ENCODE measurements around the gene GPR25. TPM values are rescaled to one million over a fixed set of nuclear protein-coding genes. Genes with fewer than 3 reads are reported as not detected.
A peak's percentile ranks its signal among the peaks of the same experiment; 100 is the strongest.

Gene GPR25
- total RNA-seq, 1 experiment from 2014 or later: not detected

DNA sequence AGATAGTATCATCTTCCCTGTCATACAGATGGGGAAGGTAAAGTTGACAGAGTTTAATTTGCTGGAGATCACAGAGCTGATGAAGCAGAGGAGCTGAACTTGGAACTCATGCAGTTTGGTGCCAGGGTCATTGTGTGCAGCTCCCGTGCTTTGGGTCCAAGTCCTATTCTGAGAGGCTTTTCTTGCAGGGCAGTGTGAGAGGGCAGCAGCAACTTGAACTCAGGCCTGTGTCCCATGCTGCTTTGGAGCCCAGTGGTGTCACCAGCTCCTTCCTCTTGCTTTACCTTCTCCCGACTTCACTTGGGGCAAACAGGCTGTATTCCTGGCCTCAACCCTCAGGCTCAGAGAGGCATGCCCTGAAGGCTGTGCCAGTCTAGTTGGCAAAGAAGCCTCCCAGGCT is 46.6 kb downstream of the GPR25 start:
- intact Hi-C loops (cut with micrococcal nuclease; ENCODE audit: unreplicated experiment): no loop called here
- H3K27me3 Mint-ChIP-seq (ENCODE audit: unreplicated experiment): no peaks in the 10 kb centered on the region
- BruUV-seq (replicated peaks): no TSS peak
- H3K4me3 Mint-ChIP-seq (ENCODE audit: low read depth, unreplicated experiment): no peak overlapping the region
- CTCF ChIA-PET: no interaction called here
- no peak overlapping the region for H3K27ac Mint-ChIP-seq (ENCODE audit: unreplicated experiment)
- peaks cover 45% of the 10 kb centered on the region for H3K36me3 Mint-ChIP-seq (ENCODE audit: insufficient read depth, unreplicated experiment)
- TF ChIP-seq, protein P1, sequence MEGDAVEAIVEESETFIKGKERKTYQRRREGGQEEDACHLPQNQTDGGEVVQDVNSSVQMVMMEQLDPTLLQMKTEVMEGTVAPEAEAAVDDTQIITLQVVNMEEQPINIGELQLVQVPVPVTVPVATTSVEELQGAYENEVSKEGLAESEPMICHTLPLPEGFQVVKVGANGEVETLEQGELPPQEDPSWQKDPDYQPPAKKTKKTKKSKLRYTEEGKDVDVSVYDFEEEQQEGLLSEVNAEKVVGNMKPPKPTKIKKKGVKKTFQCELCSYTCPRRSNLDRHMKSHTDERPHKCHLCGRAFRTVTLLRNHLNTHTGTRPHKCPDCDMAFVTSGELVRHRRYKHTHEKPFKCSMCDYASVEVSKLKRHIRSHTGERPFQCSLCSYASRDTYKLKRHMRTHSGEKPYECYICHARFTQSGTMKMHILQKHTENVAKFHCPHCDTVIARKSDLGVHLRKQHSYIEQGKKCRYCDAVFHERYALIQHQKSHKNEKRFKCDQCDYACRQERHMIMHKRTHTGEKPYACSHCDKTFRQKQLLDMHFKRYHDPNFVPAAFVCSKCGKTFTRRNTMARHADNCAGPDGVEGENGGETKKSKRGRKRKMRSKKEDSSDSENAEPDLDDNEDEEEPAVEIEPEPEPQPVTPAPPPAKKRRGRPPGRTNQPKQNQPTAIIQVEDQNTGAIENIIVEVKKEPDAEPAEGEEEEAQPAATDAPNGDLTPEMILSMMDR (IDR thresholded peaks at IDR 0.05; ENCODE audit: unreplicated experiment): no peak
- no peak for DNase-seq
- no peaks in the 10 kb centered on the region for H3K9me3 Mint-ChIP-seq (ENCODE audit: low read depth, unreplicated experiment)
- peaks cover 7% of the 10 kb centered on the region for H3K4me1 Mint-ChIP-seq (ENCODE audit: low read depth, unreplicated experiment)

DNA sequence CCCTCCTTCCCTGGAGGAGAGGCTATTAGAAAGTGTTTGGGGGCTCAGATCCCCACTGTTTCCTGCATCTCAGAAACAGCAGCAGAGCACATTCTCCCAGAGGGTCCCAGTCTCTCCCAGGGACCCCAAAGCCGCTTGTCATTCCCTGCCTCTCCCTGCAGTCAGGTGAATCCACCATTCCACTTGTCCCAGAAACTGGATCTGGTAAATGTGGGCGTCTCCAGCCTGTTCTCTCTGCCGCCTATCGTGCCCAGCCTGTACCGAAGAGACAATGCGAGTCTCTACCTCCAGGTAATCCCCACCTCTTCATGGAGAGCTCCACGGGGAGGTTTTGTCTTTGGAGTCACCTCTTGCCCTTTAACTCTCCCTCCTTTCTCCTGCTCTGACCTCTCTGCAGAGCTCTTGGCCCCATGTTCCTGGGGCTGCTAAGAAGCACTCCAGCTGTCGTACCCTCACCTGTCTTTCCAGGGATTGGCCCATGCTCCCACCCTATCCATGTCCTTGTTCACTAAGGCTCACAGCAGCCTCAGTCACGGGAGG is 48.9 kb downstream of the GPR25 start:
- no peak for DNase-seq
- no peak overlapping the region for H3K4me3 Mint-ChIP-seq (ENCODE audit: low read depth, unreplicated experiment)
- CTCF ChIA-PET: no interaction called here
- no peaks in the 10 kb centered on the region for H3K27me3 Mint-ChIP-seq (ENCODE audit: unreplicated experiment)
- H3K27ac Mint-ChIP-seq (ENCODE audit: unreplicated experiment): peak overlapping the region; percentile 11
- peaks cover 3% of the 10 kb centered on the region for H3K4me1 Mint-ChIP-seq (ENCODE audit: low read depth, unreplicated experiment)
- TF ChIP-seq, protein P1 (IDR thresholded peaks at IDR 0.05; ENCODE audit: unreplicated experiment): no peak
- no TSS peak for BruUV-seq (replicated peaks)
- intact Hi-C loops (cut with micrococcal nuclease; ENCODE audit: unreplicated experiment): no loop called here
- peaks cover 36% of the 10 kb centered on the region for H3K36me3 Mint-ChIP-seq (ENCODE audit: insufficient read depth, unreplicated experiment)
- H3K9me3 Mint-ChIP-seq (ENCODE audit: low read depth, unreplicated experiment): no peaks in the 10 kb centered on the region

DNA sequence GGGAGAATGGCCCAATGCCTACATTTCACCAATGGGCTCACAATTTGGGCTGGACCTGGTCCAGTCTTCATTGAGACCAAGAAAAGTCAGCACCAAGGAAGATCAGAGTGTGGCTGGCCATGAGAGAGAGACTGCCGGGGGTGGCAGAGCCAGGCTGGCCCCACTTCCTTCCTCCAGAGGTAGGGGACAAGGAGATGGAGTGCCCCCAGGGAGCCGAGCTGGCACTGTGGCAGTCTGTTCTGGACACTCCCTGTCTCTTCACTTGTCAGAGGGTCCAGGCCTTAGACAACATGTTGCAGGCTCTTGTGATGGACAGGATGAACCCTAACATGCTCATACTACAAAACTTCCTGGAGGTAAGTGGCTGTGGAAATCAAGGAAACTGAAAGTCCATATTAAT is 49.6 kb downstream of the GPR25 start:
- Mint-ChIP-seq H3K4me3 (ENCODE audit: low read depth, unreplicated experiment) (no peak overlapping the region), H3K27ac (ENCODE audit: unreplicated experiment) (no peak overlapping the region), H3K36me3 (ENCODE audit: insufficient read depth, unreplicated experiment) (peaks cover 28% of the 10 kb centered on the region), H3K9me3 (ENCODE audit: low read depth, unreplicated experiment) (no peaks in the 10 kb centered on the region), H3K27me3 (ENCODE audit: unreplicated experiment) (no peaks in the 10 kb centered on the region), H3K4me1 (ENCODE audit: low read depth, unreplicated experiment) (no peaks in the 10 kb centered on the region)
- DNase-seq: no peak
- intact Hi-C loops (cut with micrococcal nuclease; ENCODE audit: unreplicated experiment): no loop called here
- BruUV-seq (replicated peaks): no TSS peak
- TF ChIP-seq, protein P1 (IDR thresholded peaks at IDR 0.05; ENCODE audit: unreplicated experiment): no peak
- CTCF ChIA-PET: no interaction called here

DNA sequence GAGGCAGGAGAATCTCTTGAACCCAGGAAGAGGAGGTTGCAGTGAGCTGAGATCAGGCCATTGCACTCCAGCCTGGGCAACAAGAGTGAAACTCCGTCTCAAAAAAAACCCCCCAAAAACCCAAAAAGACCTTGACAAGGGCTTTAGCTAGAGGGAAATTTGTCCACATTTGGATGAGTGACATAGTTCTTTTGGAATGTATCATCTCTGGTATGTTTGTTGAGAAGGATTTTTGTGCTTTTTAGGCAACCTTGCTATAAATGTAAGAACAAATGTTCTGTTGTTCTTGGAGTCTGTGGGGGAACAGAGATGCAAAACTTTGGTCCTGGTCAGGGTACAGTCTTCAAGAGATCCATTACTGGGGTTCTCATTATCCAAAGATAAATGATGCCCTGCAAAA is 50.8 kb downstream of the GPR25 start:
- peaks cover 28% of the 10 kb centered on the region for H3K36me3 Mint-ChIP-seq (ENCODE audit: insufficient read depth, unreplicated experiment)
- H3K27ac Mint-ChIP-seq (ENCODE audit: unreplicated experiment): no peak overlapping the region
- intact Hi-C loops (cut with micrococcal nuclease; ENCODE audit: unreplicated experiment): no loop called here
- no peak overlapping the region for H3K4me3 Mint-ChIP-seq (ENCODE audit: low read depth, unreplicated experiment)
- CTCF ChIA-PET: no interaction called here
- no TSS peak for BruUV-seq (replicated peaks)
- DNase-seq: no peak
- no peaks in the 10 kb centered on the region for H3K9me3 Mint-ChIP-seq (ENCODE audit: low read depth, unreplicated experiment)
- TF ChIP-seq, protein P1 (IDR thresholded peaks at IDR 0.05; ENCODE audit: unreplicated experiment): no peak
- H3K27me3 Mint-ChIP-seq (ENCODE audit: unreplicated experiment): no peaks in the 10 kb centered on the region
- no peaks in the 10 kb centered on the region for H3K4me1 Mint-ChIP-seq (ENCODE audit: low read depth, unreplicated experiment)

Other genes starting within 250 kb of the GPR25 start
- 15.1 and 19.3 TPM in 2 replicates for gene DDX59, start 203.1 kb upstream of the GPR25 start, total RNA-seq (2022)
- gene CAMSAP2, start 134.1 kb upstream of the GPR25 start, total RNA-seq (2022): 27.6 and 30.3 TPM in 2 replicates
- 167 and 175 TPM in 2 replicates for gene INAVA, start 21.9 kb downstream of the GPR25 start, total RNA-seq (2022)
- 5.9 and 6.7 TPM in 2 replicates for gene KIF21B, start 150.7 kb downstream of the GPR25 start, total RNA-seq (2022)
- not detected in 2 replicates for gene CACNA1S, start 239.4 kb downstream of the GPR25 start, total RNA-seq (2022)

Measured in Calu3 (cell line).